Measurements from ENCODE around the gene SMC1A.

DNA sequence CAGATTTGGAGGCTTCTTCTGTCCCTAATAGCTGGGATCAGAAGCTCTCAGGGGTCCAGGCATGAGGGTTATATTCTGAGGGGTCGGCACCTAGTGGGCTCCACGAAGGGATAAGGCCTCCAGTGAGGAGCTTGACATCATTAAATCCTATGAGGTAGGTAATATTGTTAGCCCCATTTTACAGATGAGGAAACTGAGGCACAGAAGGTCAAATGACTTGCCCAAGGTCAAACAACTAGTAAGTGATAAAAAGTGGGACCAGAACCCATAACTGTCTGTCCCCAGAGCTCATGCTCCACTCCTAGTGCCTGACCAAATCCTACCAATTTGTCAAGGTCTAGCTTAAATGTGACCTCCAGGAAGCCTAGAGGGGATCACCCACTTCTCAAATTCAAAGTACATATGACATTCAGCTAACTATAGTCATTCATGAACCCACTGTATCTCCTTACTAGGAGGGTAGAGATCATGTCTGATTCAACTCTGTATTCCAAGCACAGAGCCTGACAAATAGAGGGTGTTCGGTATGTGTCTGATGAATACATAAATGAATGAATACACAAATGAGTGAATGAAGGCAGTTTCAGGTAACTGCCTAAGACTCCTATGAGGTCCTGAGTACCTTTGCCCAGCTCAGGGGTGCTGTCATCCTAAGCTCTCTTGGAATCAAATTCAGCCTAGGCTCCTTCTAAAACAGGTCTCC lies 43.3 kb downstream of the SMC1A start:
- TF ChIP-seq TAF1 (IDR thresholded peaks at IDR 0.05; ENCODE audit: borderline replicate concordance, insufficient read depth, low read length) (no peak), POLR2AphosphoS5 (IDR thresholded peaks at IDR 0.05; ENCODE audit: low read depth, low read length) (no peak), SIN3A (IDR thresholded peaks at IDR 0.05; ENCODE audit: borderline replicate concordance, insufficient read depth, low read length) (no peak), FOXP2 (optimal IDR thresholded peaks at IDR 0.05; ENCODE audit: borderline replicate concordance, extremely low read depth, extremely low read length, insufficient read depth) (no peak)
- TF ChIP-seq, protein P1, sequence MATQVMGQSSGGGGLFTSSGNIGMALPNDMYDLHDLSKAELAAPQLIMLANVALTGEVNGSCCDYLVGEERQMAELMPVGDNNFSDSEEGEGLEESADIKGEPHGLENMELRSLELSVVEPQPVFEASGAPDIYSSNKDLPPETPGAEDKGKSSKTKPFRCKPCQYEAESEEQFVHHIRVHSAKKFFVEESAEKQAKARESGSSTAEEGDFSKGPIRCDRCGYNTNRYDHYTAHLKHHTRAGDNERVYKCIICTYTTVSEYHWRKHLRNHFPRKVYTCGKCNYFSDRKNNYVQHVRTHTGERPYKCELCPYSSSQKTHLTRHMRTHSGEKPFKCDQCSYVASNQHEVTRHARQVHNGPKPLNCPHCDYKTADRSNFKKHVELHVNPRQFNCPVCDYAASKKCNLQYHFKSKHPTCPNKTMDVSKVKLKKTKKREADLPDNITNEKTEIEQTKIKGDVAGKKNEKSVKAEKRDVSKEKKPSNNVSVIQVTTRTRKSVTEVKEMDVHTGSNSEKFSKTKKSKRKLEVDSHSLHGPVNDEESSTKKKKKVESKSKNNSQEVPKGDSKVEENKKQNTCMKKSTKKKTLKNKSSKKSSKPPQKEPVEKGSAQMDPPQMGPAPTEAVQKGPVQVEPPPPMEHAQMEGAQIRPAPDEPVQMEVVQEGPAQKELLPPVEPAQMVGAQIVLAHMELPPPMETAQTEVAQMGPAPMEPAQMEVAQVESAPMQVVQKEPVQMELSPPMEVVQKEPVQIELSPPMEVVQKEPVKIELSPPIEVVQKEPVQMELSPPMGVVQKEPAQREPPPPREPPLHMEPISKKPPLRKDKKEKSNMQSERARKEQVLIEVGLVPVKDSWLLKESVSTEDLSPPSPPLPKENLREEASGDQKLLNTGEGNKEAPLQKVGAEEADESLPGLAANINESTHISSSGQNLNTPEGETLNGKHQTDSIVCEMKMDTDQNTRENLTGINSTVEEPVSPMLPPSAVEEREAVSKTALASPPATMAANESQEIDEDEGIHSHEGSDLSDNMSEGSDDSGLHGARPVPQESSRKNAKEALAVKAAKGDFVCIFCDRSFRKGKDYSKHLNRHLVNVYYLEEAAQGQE (IDR thresholded peaks at IDR 0.05; ENCODE audit: insufficient read depth in 1 of 2, low read depth in 2 of 2, low read length in 2 of 2) = no peak

Measured in PFSK-1 (cell line).